NCI-H82 (cell line): ENCODE results near the gene SGIP1.

Source experiments
- DNase-seq: peaks from one replicate; lab custom pipeline; 2025; lab: John Stamatoyannopoulos, UW

SGIP1 gene

DNA sequence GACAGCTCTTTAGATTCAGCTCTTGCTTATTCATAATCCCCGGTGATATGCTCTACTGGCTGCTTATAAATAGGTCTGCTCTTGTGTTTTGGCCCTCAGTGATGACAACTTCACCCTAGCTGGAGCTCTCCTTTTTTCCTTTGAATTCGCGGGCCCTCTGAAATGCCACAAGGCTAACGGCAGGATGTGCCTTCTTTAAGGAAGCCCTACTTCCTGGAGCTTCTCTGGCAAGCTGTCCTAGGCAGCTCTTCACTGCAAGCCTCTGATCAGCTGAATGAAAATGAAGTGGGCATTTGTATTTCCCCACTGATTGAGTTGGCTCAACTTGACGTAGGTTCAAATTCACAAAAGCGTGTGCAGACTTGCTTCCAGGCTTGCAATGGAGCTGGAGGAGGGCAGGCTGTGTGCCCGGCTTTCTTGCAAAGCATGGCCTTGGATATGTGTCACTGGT lies 22.2 kb downstream of the SGIP1 start:
- peak; percentile 13 for DNase-seq

DNA sequence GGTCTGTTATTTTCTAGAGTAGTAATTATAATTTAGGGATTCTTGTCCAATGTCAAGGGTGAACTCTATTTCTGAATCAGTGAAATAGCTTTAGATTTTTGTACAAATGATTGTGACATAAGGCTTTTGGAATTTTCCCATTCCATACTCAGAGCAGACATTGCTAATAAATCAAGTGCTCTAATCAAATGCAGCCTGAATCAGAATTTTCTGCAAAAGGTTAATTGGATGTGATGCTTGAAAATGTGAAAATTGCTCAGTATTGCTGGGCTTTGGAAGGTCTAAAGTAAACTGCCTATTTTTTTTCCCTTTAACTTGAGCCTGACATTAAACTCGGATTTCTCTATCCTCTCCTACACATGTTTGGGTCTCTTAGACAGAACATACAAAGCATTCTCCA lies 23.2 kb downstream of the SGIP1 start:
- no peak for DNase-seq

DNA sequence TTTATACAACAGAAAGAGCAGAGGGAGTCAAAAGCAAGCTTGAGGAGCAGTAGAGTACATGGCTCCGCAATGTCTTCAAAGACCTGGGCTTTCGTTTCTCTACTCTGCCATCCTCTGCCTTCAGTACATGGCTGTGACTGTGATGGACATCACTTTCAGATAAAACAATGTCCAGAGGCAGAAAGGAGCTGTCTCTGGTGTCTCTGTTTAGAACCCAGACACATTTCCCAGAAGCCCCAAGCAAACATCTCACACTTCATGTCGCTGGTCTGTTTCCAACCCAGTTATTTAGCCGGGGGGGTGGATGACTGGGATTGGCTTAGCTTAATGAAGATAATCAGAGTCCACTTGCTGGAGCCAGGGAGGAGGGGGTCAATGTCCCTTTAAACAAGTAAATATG lies 25.6 kb downstream of the SGIP1 start:
- no peak for DNase-seq

DNA sequence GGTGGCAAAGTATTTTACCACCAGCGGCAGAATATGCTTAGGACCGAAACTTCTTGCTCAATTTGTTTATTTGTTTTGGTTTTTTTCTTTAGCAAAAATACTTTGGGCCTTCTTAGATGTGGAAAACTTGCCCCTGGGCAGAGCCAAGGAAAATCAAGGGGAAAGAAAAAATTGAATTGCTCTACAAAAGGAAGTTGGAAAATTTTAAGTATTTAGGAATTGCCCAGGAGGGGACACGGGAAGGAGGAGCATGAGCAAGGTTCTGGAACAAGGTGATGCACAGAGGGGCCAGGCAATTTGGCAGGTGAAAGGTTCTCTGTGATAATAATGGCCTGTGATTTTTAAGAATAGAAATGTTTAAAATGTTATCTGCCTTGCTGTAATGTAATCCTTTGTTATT lies 28.6 kb downstream of the SGIP1 start:
- no peak for DNase-seq

DNA sequence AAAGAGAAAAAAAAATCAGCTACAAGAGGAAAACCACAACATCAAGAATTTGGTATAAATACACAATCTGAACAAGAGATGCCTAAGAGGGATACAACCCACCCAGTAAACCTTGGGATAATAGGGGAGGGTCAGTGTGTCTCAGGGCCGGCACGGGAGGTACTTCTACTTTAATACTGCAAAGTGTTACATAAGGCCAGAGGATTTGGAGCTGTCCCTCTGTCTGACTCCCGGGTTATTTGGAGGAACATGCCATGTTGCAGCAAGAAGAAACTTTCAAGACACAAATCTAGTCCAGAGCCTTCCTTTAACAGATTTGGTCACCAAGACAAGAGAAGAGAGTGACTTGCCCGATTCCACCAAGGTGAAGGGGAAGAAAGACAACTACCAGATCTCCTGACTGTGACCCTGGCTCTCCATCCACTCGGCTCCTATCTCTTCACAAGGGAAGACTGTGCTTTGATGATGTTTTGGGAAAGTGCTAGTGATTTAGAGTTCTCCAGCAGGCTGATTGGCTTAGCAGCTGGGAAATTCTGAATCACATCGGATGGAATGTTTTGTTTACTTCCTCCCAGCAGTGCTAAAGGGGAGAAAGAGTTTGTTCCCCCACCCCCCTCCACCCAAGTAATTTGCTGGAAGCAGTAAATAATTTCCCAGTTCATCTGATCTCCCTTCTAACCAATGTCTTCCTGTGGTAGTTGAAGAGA lies 29.3 kb downstream of the SGIP1 start:
- no peak for DNase-seq

DNA sequence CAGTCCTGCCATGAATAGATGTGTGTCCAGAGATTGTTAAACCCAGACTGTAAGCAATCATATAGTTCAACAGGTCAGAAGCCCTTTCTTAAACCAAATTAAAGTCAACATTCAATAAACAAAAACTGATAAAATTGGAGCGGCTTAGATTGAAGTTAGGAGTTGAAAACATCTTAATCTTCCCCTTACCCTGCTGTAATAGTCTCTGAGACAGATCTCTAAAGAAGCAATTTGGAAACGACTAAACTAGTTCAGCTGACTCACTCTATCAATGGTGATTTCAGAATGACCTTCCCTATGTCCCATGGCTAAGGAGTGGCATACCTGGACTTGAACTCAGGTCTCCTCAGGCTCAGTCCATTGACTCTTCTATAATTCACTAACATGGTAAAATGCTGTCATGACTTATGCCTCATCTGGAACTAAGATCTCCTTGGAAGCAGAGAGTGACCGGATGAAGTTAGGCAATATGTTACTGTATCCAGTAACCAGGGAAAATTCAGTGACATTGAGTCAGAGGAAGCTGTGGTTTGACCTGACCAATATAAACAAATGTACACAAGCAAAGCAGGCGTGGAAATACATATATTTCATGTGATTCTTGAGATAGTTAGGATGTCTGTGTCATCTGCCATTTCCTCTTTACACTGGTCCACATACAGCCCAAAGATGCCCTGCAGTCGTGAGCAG lies 30.1 kb downstream of the SGIP1 start:
- no peak for DNase-seq

DNA sequence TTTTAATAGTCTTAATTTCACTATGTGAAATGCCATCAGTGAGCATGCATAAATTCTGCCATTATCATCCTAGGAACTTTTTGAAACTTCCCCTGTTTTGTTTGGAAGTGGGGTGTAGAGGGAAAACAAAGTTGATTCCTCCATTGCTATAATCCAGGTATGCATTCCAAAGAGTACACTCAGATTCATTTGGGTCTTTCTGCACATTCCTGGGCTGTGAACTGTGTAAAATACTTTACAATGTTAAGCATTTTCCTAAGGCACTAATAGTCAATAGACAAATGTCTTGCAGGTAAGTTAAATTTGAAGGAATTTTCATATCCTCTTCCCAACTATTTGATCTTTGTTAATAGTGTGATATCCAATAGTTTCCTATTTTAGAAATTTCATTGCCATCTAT lies 36.2 kb downstream of the SGIP1 start:
- DNase-seq: no peak

DNA sequence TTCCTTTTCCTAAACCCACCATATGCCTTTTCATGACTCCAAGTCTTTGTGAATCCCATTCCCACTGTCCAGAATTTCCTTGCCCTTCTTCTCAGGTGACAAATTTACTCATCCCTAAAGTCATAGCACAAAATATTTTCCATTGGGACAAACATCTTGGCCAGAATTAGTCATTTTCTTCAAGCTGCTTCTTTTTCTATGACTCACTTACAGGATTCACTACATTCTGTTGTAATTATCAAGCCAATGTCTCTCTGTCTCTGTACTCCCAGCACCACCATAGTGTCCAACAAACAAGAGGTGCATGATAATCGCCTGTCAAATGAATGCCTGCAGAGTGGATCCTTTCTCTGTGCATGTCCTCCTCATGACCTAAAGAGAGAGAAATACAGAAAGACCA lies 37.8 kb downstream of the SGIP1 start:
- DNase-seq: no peak

DNA sequence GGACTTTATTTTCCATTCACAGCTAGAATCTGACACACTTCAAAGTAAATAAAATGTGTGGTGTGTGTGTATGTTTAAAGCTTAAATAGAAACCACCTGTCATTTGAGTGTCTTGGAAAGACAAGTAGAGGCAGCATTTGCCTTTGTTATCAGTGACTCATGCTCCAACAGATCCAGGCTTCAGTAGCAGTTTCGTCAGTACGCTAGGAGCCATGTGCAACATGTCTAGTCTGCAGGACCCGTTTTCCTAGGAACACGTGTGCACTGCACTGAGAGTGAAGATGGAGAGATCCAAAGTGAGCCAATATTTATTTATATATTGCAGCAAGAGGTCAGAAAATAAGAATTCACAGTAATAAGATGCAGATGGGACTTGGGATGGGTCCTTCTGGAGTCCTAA lies 41.8 kb downstream of the SGIP1 start:
- peak; percentile 30 for DNase-seq

DNA sequence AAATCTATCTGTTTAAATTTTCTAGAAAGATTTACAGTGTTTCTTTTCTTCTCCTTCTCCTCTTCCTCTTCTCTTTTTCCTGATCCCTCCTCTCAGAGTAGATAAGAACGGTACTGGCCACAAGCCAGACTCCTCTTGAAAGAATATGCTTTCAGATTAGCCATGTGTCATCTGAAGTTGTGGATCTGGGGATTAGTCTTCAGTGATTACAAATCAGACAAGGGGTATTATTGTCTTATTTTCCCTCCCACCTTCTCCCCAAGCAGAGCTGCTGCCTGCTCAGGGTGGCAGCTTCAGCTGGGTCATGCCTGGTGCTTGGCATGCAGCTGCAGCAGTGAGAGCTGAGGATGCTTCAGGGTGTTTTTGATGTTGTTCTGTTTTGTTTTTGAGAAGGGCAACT lies 42.7 kb downstream of the SGIP1 start:
- peak; percentile 98 for DNase-seq

DNA sequence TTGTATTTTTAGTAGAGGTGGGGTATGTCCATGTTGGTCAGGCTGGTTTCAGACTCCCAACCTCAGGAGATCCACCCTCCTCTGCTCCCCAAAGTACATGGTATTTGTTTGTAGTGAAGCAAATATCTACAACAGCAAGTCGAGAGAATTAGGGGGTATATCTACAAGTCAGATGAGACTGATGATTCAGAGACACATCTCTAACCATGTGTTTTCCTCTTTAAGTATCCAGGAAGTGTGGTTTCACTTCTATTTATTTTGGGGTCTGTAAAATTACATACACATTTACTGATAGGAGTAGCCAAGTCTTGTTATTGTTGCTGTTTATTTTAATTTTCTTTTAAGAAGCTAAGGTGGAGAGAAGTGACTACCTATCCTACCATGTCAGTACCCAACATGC lies 44.9 kb downstream of the SGIP1 start:
- no peak for DNase-seq

DNA sequence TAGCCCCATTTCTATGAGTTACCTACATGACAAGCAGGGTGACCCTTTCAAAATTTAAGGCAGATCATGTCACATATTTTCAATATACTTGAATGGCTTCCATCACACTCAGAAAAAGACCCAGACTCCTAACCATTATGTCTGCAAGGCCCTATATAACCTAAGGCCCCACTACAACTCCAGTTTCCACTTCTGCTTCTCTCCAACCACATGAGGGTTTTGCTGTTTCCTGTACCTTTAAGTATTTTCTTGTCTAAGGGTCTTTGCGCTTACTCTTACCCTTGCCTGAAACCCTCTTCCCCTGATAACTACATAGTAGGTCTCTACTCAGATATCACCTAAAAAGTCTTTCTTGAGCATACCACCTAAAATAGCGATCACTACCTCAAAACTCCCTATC lies 46.1 kb downstream of the SGIP1 start:
- no peak for DNase-seq

DNA sequence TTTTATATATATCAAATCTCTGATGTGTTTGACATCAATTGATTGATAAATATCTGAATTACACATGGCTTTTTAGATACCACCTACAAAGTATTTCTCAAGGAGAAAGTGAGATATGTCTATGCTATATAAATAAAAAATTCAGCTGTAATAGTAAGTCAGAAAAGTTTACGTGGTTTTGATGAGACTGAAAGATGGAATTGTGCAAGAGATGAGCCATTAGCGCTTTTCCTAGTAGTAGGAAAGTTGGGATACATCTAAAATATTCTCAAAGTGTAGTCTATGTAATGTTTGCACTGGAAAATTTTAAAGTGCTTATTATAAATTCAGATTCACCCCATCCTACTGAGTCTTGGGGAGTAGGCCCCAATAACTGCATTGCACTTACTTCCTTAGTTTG lies 49.1 kb downstream of the SGIP1 start:
- no peak for DNase-seq

DNA sequence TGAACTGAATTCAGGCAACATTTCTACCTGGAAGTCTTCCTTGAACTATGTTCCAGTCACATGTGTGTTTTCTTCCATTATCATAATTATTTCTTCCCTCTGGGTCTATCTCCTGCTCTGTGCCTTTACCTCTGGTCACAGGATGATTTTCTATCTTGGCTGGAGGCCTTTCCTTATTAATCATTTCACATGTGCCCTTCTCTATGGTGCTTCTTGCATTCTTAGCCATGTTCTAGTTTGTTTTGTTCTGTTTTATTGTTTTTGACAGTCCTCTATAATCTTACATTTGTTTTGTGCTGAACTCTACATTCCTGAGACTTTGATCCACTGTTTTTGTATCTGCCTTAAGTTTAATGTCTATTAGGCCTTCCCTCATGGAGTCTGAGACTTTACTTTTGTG lies 51.0 kb downstream of the SGIP1 start:
- no peak for DNase-seq

DNA sequence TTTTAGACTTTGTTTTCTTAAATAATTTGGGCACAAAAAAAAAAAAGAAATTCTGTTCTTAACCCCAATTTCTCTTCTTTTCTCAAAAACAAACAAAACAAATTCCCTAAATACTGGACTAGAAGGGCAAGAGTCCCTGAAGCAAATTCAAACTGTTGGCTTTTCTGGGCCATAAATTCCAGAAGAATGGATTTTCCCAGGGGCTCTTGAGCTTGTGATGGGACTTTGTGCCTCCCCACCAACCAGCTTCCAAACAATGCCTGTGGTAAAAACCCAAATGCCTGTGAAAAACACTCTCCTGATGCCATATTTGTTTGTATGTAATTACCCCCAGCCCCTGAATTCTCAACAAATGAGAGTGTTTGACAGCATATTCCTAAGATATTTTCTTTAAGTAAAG lies 55.4 kb downstream of the SGIP1 start:
- DNase-seq: no peak

DNA sequence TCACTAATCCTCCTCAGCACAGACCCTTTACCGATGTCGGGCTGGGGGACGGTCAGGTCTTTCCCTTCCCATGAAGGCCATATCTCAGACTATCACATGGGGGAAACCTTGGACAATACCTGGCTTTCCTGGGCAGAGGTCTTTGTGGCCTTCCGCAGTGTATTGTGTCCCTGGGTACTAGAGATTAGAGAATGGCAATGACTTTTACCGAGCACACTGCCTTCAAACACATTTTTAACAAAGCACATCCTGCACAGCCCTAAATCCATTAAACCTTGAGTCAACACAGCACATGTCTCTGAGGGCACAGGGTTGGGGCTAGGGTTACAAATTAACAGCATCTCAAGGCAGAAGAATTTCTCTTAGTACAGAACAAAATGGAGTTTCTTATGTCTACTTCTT lies 58.2 kb downstream of the SGIP1 start:
- DNase-seq: peak; percentile 61

DNA sequence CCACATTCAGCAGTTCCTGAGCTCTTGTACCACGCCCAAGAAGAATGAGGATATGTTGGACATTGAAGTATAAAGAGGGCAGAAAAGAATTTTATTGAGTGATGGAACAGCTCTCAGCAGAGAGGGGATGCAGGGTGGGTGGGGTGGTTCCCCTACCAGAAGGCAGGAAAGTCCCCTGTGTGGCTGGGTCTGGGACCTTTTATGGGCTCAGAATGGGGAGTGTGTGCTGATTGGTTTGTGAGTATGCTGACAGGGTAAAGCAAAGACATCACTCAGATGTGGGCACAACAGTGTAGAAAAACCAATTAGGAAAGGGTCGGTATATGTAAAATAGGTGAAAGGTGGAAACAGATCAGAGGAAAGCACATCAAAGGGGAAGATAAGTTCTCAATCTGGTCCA lies 62.2 kb downstream of the SGIP1 start:
- DNase-seq: no peak

DNA sequence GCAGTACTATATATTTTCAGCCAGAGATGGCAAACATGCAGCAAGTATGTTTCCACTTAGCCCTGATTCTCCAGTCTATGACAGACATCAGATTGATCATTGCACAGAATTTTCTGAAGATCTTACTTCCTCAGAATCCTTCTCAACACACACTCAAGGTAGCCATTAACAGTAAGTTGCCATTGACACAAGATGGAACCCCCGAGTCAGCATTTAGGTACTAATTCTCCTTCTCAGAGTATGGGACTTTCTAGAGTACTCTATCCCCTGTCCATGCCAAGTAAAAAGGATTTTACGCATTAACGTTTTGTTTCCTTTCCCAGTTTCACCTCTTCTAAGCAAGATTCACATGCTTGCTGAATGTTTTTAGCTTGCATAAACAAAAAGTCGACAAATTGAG lies 63.5 kb downstream of the SGIP1 start:
- DNase-seq: no peak

DNA sequence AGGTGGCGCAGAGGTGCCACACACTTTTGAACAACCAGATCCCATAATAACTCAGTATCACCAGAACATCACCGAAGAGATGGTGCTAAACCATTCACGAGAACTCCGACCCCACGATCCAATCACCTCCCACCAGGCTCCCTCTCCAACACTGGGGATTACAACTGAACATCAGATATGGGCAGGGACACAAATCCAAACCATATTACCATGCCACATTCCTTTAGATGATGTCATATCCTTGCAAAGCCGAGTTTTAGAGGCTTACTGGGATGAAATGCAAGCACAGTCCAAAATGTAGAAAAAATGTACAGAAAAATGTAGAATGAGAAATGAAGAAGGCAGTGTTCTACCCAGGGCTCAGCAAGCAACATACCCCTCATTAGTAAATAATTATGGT lies 64.7 kb downstream of the SGIP1 start:
- no peak for DNase-seq

DNA sequence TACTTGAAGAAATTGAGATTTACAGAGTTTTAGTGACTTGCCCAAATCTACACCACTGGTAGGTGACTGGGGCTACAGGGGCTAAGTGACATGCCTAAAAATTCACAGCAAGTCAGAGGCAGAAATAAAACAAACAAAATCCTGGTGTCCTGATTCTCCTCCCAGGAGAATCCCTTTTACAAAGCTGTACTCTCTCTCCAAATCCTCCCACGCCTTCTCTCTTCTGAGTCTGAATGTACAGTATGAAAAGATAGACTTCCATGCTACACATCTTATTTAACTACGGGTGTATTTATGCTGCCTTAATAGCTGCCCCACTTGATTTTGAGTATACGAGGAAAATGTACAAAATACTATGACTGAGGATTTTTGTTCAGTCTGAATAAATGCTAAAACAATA lies 65.4 kb downstream of the SGIP1 start:
- DNase-seq: no peak

DNA sequence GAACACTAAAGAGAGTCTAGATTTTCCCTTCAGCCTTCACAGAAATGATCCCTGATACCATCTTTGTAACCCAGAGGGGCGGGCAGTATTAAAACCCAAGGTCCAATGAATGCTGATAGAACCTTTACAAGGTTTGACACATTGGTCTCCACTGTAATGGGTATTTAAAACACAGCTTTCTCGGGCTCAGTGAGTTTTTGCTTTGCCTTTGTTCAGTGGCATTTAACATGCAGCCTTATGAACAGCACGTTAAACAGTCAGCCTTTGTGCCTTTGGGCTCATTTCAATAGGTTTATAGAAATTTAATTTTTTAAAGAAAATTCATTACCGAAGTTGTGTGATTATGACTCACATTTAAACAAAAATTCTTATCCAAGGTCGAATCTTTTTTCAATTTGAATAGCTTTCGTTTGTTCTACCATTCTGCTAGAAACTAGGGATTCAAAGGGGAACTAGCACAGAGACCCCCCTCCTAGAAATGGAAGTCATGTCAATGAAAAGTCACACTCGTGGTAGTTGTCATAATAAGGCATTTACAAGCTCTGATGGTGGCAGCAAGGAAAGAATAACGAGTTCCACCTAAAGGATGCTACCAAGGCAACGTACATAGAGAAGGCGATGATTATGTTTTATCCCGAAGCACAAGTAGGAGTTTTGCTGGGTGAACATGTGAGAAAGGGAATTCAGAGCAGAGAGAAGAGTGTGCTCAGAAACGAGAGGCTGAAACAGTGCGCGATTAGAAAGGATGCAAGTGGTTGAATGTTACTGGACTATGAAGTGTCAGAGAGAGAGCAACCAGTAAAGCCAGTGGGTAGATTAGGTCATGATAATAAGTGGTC lies 66.2 kb downstream of the SGIP1 start:
- no peak for DNase-seq

DNA sequence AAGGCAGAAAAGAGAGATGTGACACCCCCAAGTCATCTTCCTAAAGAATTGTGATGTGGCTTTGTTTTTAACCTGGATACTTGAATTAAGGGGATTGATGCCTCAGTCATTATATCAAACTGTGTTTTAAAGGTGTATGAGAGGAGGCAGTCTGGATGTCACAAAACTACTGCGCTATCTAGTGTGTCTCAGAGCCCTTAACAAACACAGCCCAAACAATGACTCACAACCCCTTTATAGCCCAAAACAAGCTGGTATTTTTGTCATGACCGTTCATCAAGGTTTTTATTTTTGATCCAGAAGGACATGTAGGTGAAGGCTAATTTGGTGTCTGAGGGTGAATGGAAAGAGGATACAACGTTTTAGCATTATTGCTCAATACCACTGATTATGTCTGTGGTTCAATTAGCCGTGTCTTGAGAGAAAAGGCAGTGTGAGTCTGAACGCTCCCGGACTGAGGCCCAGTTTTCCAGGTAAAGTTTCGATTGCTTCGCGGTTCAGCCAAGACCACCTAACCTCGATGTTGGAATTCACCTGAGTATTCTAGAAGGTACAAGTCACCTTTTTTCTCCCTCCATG lies 71.6 kb downstream of the SGIP1 start:
- peak; percentile 53 for DNase-seq
